ENCODE results near the gene BRD1. TPM values are rescaled to one million over a fixed set of nuclear protein-coding genes. Genes with fewer than 3 reads are reported as not detected.

The BRD1 gene
- polyA plus RNA-seq, 1 donor from 2014 or later: 79.3 TPM

GRCh38 chr22:49865156-49865555 is 37.5 kb upstream of the BRD1 start:
- Histone ChIP-seq H3K4me3 (ENCODE audit: low read length) (no peak overlapping the region), H3K27me3 (ENCODE audit: insufficient read depth, low read depth, low read length) (no peaks in the 10 kb centered on the region), H3K27ac (ENCODE audit: low read length) (no peak overlapping the region), H3K4me2 (ENCODE audit: low read length) (no peak overlapping the region), H3K36me3 (ENCODE audit: insufficient read depth, low read length) (no peaks in the 10 kb centered on the region), H4K20me1 (ENCODE audit: insufficient read depth) (no peaks in the 10 kb centered on the region), H3F3A (ENCODE audit: insufficient read depth, low read length, poor library complexity, severe bottlenecking) (no peaks in the 10 kb centered on the region), H3K9me2 (ENCODE audit: insufficient read depth, low read length) (no peaks in the 10 kb centered on the region), H3K79me2 (replicated peaks; ENCODE audit: insufficient read depth, low read length) (peaks cover 87% of the 10 kb centered on the region), H2AFZ (ENCODE audit: low read depth, low read length) (no peak overlapping the region), H3K9ac (ENCODE audit: low read length) (no peak overlapping the region), H3K9me3 (ENCODE audit: low read length) (peaks cover 15% of the 10 kb centered on the region)
- TF ChIP-seq MXI1 (conservative IDR thresholded peaks at IDR 0.05; ENCODE audit: poor library complexity, severe bottlenecking) (no peak), TAF1 (IDR thresholded peaks at IDR 0.05; ENCODE audit: low read depth) (no peak), RAD21 (conservative IDR thresholded peaks at IDR 0.05) (no peak), EP300 (conservative IDR thresholded peaks at IDR 0.05; ENCODE audit: poor library complexity, severe bottlenecking) (no peak), SMC3 (conservative IDR thresholded peaks at IDR 0.05; ENCODE audit: poor library complexity) (no peak), REST (IDR thresholded peaks at IDR 0.05; ENCODE audit: borderline replicate concordance) (no peak), POLR2AphosphoS5 (IDR thresholded peaks at IDR 0.05) (no peak), CTCF (IDR thresholded peaks at IDR 0.05; ENCODE audit: poor library complexity, severe bottlenecking) (no peak), EZH2 (IDR thresholded peaks at IDR 0.05; ENCODE audit: borderline replicate concordance, insufficient read depth, low read length, poor library complexity, severe bottlenecking) (no peak)

- no peaks in the 10 kb centered on the region for H4K20me1 ChIP-seq (ENCODE audit: insufficient read depth)
- TF ChIP-seq EP300 (conservative IDR thresholded peaks at IDR 0.05; ENCODE audit: poor library complexity, severe bottlenecking) (no peak), POLR2AphosphoS5 (IDR thresholded peaks at IDR 0.05) (no peak), RAD21 (conservative IDR thresholded peaks at IDR 0.05) (no peak), TAF1 (IDR thresholded peaks at IDR 0.05; ENCODE audit: low read depth) (no peak), EZH2 (IDR thresholded peaks at IDR 0.05; ENCODE audit: borderline replicate concordance, insufficient read depth, low read length, poor library complexity, severe bottlenecking) (no peak), MXI1 (conservative IDR thresholded peaks at IDR 0.05; ENCODE audit: poor library complexity, severe bottlenecking) (no peak), SMC3 (conservative IDR thresholded peaks at IDR 0.05; ENCODE audit: poor library complexity) (no peak), REST (IDR thresholded peaks at IDR 0.05; ENCODE audit: borderline replicate concordance) (no peak), CTCF (IDR thresholded peaks at IDR 0.05; ENCODE audit: poor library complexity, severe bottlenecking) (no peak)
- no peaks in the 10 kb centered on the region for H3F3A ChIP-seq (ENCODE audit: insufficient read depth, low read length, poor library complexity, severe bottlenecking)
- no peaks in the 10 kb centered on the region for H3K9me2 ChIP-seq (ENCODE audit: insufficient read depth, low read length)
- H3K27me3 ChIP-seq (ENCODE audit: insufficient read depth, low read depth, low read length): no peaks in the 10 kb centered on the region
- no peak overlapping the region for H3K9ac ChIP-seq (ENCODE audit: low read length)
- no peak overlapping the region for H3K4me2 ChIP-seq (ENCODE audit: low read length)
- no peak overlapping the region for H2AFZ ChIP-seq (ENCODE audit: low read depth, low read length)
- peaks cover 8% of the 10 kb centered on the region for H3K9me3 ChIP-seq (ENCODE audit: low read length)
- peaks cover 82% of the 10 kb centered on the region for H3K79me2 ChIP-seq (replicated peaks; ENCODE audit: insufficient read depth, low read length)
- H3K4me3 ChIP-seq (ENCODE audit: low read length): no peak overlapping the region
- H3K36me3 ChIP-seq (ENCODE audit: insufficient read depth, low read length): no peaks in the 10 kb centered on the region
- H3K27ac ChIP-seq (ENCODE audit: low read length): no peak overlapping the region
Measured at GRCh38 chr22:49863931-49864330, 36.3 kb upstream of the BRD1 start.

Data from neural cell (in vitro differentiated cells).